Prostate gland (tissue), 2 donors: Measurements from ENCODE around the gene DYNC1I1.

Experiments used
- CTCF ChIP-seq, 4 experiments: fragments of 200-600 bp in 2 of 4; fragments of 450-650 bp in 2 of 4; sonication (generic) in 2 of 4; IDR thresholded peaks; 1 replicate in 3 of 4; 2 replicates in 1 of 4; pipeline ENCODE4 v1.5.1; 2016 to 2019; ENCODE audit warnings: antibody characterized with exemption in 4 of 4, mild to moderate bottlenecking in 2 of 4, moderate library complexity in 2 of 4
- POLR2A ChIP-seq: fragments of 450-650 bp; IDR thresholded peaks from one replicate; pipeline ENCODE4 v1.6.1; 2016; ENCODE audit warnings: antibody characterized with exemption, mild to moderate bottlenecking

- no peak for TF ChIP-seq POLR2A
- no peak for TF ChIP-seq CTCF (IDR thresholded peaks at IDR 0.05)
These were observed 106.3 kb downstream of the DYNC1I1 start for GRCh38 chr7:95878677-95879076.
